ENCODE data around the gene LGALS4.
"Not testable (repeated sequence)": the region's sequence is repeated elsewhere in the genome, so short reads cannot be mapped to it uniquely, and the experiment has no call there.

LGALS4 gene

DNA sequence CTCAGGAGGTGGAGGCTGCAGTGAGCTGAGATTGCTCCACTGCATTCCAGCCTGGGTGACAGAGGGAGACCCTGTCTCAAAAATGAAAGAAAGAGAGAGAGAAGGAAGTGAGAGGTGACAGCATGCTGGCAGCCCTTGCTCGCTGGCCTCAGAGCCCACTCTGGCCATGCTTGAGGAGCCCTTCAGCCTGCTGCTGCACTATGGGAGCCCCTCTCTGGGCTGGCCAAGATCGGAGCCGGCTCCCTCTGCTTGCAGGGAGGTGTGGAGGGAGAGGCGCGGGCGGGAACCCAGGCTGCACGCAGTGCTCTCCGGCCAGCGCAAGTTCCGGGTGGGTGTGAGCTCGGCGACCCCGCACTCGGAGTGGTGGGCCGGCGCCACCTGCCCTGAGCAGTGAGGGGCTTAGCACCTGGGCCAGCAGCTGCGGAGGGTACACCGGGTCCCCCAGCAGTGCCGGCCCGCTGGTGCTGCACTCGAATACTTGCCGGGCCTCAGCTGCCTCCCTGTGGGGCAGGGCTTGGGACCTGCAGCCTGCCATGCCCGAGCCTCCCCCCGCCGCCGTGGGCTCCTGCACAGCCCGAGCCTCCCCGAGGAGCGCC lies 8.6 kb upstream of the LGALS4 start:
- not testable (repeated sequence) for DNase-seq (ENCODE audit: low spot score)

DNA sequence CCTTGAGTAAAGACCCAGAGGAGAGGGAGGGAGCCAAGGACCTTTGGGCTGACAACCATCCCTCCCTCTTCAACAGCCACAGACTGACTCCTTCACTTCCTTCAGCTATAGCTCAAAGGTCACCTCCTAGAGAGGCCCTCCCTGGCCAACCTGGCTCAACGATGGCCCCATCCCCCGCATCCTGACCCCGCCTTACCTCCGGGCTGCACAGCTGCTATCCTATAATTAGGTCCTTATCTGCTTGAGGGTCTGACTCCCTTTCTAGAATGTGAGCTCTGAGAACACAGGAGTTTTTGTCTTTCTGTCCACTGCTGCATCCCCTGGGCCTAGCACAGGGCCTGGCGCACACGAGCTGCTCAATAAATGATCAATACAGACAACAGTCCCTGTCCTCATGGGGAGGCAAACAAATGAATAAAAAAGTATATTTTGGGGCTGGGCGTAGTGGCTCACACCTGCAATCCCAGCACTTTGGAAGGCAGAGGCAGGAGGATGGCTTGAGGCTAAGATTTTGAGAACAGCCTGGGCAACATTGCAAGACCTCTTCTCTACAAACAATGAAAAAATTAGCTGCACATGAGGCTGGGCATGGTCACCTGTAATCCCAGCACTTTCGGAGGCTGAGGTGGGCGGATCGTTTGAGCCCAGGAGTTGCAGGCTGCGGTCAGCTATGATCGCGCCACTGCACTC lies 6.6 kb upstream of the LGALS4 start:
- no peak for DNase-seq (ENCODE audit: low spot score)

DNA sequence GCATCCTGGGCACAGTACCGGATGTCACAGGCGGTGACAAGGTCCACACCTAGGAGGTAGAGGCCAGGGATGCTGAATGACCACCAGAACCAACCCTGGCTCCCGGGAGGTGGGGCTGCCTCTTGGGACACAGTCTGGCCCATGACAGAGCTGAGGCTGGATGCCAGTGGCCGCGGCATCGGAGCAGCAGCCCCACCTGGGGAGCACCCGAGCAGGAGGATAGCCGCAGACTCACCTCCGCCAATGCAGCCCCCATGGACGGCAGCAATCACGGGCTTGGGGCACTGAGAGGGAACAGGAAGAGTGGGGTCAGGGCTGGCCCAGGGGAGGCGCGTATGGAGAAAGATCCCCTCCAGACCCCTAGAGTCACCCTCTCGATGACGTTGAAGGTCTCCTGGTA lies 4.3 kb upstream of the LGALS4 start:
- DNase-seq (ENCODE audit: low spot score): no peak

- no peak for DNase-seq (ENCODE audit: low spot score)
Measured at GRCh38 chr19:38816131-38816750, 3.5 kb upstream of the LGALS4 start.

DNA sequence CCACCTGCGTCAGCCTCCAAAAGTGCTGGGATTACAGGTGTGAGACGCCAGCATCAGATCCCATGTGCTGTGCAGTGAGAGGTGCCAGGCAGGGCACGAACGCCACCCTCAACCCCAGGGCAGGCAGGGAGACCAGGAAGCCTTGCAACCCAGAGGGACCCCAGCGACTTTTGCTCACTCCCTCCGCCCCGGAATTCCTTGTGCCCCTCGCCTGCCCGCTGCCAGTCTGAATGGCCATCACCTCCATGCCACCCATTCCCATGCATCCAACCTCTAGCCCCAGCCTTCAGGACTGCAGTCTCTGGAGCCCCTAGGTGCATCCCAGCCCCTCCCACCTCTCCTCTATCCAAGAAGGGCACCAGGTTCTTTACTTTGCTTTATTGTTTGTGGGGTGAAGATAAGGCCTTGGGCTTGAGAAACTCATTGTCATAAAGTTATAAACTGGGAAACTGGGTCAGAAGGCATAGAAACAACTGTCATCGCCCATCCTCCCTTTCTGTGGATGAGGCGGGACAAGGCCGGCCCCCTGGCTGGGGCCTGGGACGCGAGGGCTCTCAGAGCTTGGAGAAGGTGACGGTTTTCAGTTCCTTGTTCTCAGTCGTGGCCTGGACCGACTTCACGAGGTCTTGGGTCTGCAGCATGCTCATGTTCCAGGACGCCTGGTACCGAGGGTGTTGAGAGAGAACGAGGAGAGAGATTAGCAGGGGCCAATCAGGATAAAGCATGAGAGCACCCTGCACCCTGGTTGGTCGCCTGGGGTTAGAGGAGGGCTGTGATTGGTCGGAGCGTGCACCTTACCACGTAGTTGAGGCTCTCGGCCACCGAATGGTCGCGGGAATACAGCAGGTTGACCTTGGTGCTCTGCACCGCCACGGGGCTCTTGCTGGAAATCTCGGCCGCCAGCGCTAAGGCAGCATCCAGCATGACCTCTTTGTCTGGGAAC lies 2.6 kb upstream of the LGALS4 start:
- no peak for DNase-seq (ENCODE audit: low spot score)

DNA sequence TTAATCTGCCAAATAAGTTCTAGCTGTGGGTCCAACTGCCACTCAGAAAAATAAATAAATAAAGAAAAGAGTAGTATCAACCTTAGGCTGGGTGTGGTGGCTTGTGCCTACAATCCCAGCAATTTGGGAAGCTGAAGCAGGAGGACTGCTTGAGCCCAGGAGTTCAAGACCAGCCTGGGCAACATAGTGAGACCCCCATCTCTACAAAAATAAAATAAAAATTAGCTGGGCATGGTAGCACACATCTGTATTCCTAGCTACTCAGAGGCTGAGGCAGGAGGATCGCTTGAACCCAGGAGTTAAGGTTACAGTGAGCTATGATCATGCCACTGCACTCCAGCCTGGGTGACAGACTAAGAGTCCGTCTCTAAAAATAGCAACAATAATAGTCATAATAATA lies 1.2 kb upstream of the LGALS4 start:
- DNase-seq (ENCODE audit: low spot score): not testable (repeated sequence)

GRCh38 chr19:38813323-38813722 lies 578 bp upstream of the LGALS4 start:
- no peak for DNase-seq (ENCODE audit: low spot score)

GRCh38 chr19:38812009-38812840 lies 520 bp downstream of the LGALS4 start:
- DNase-seq (ENCODE audit: low spot score): no peak

GRCh38 chr19:38809592-38810252 lies 3.0 kb downstream of the LGALS4 start:
- no peak for DNase-seq (ENCODE audit: low spot score)

DNA sequence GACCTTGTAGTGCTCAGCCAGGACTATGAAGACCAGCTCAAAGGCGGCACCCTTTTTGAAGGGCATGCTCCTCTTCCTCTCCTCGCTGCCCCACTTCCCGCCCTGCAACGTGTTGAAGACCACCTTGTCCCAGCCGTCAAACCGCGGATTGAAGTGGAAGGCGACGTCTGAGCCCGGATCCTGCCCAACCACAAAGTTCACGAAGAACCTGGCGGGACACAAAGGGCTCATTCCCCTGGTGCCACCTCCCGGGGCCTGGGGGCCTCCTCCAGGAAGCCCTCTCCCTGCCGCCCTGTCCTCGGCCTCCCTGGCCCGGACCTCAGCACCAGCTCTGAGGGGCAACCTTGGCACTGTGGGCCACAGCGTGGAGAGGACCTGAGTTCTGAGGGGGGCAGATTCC lies 4.0 kb downstream of the LGALS4 start:
- no peak for DNase-seq (ENCODE audit: low spot score)

DNA sequence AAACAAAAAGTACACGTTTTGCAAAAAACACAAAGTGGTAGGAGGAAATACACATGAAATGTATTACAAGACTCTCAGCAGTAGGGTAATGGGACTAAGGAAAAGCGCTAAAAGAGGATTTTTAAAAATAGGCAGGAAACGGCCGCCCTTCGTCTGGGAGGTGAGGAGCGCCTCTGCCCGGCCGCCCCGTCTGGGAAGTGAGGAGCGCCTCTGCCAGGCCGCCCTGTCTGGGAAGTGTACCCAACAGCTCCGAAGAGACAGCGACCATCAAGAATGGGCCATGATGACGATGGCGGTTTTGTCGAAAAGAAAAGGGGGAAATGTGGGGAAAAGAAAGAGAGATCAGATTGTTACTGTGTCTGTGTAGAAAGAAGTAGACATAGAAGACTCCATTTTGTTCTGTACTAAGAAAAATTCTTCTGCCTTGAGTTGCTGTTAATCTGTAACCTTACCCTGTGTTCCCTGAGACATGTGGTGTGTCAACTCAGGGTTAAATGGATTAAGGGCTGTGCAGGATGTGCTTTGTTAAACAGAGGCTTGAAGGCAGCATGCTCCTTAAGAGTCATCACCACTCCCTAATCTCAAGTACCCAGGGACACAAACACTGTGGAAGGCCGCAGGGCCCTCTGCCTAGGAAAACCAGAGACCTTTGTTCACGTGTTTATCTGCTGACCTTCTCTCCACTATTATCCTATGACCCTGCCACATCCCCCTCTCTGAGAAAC lies 5.2 kb downstream of the LGALS4 start:
- not testable (repeated sequence) for DNase-seq (ENCODE audit: low spot score)

GRCh38 chr19:38806371-38806770 lies 6.4 kb downstream of the LGALS4 start:
- no peak for DNase-seq (ENCODE audit: low spot score)

- no peak for DNase-seq (ENCODE audit: low spot score)
Measured at GRCh38 chr19:38805180-38805579, 7.6 kb downstream of the LGALS4 start.

DNA sequence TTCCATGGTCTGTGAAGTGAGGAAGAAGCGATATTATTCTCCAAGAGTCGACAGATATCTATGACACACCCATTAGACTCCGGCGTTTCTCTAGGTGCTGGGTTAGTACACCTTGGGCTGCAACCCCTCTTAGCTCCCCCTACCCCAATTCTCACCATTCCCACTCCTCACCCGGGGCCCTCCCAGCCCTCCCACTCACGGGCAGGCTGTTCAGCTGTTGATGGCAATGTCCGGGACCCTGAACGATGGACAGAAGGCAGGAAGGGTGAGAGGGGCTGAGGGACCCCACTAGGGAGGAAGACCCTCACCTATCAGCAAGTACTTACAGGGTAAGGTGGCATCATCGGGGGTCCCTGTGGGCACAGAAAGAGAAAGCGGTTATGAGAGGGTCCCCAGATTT lies 9.2 kb downstream of the LGALS4 start:
- no peak for DNase-seq (ENCODE audit: low spot score)

- no peak for DNase-seq (ENCODE audit: low spot score)
Measured at GRCh38 chr19:38801359-38802095, 11.2 kb downstream of the LGALS4 start.

DNA sequence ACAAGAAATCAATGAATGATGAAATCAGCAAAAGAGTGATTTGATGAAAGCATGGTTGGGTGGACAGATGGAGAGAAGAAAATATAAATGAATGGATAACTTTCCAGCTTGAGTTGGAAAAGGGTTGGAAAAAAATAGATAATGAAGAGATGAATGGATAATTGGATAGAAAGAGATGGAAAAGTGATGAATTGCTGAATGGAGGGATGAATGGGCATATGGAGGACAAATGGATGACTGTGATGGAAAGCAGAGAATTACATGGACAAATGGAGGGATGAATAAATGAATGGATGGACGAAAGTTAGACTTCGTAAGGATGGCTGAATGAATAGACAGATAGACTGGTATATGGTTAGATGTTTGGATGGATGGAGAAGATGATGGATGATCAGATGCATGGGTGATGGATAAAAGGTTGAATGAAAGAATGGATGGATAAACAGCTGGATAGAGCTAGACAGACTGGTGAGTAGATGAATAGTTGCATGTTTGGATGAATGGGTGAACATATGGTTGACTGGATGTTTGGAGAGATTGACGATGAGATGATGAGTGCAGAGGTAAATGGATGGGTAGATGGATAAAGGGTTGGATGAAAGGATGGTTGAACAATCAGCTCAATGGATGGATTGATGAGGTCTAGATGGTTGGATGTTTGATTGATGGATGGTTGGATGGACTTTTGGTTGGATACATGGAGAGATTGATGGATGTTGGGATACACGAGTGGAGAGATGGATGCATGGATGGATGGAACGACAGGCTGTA lies 12.0 kb downstream of the LGALS4 start:
- DNase-seq (ENCODE audit: low spot score): no peak

- no peak for DNase-seq (ENCODE audit: low spot score)
Measured at GRCh38 chr19:38799104-38799503, 13.6 kb downstream of the LGALS4 start.

DNA sequence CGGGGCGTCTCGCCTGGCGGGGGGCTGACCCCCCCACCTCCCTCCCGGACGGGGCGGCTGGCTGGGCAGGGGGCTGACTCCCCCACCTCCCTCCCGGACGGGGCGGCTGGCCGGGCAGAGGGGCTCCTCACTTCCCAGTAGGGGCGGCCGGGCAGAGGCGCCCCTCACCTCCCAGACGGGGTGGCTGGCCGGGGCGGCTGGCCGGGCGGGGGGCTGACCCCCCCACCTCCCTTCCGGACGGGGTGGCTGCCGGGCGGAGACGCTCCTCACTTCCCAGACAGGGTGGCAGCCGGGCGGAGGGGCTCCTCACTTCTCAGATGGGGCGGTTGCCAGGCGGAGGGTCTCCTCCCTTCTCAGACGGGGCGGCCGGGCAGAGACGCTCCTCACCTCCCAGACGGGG lies 15.0 kb downstream of the LGALS4 start:
- not testable (repeated sequence) for DNase-seq (ENCODE audit: low spot score)

DNA sequence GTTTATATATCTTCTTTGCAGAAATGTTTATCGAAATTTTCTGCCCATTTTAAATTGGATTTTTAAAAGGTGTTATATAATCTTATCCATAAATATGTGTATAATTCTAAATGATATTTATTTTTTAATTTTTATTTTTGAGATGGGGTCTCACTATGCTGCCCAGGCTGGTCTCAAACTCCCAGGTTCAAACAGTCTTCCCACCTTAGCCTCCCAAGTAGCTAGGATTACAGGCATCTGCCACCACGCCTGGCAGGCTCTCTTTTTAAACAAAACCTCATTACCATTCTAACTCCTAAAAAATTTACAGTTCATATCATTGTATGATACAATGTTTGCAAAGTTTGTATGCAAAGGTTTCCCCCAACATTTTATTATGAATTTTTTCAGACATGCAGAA lies 16.6 kb downstream of the LGALS4 start:
- no peak for DNase-seq (ENCODE audit: low spot score)

Data from activated CD4-positive, alpha-beta T cell treated with anti-CD3 and anti-CD28 coated beads, Interleukin-2, Interleukin-4, amounts not matched to agents 100 ng/mL and 50 ng/mL, durations not matched to agents 16 hours and 8 hours (primary cell).